HEK293T (cell line): ENCODE results near the gene FHIT.

Source experiments
- ARNT ChIP-seq: fragments of 450-650 bp; IDR thresholded peaks from 2 replicates; pipeline ENCODE4 v1.6.1; 2017; ENCODE audit warnings: mild to moderate bottlenecking
- BHLHE40 ChIP-seq: fragments of 450-650 bp; IDR thresholded peaks from 2 replicates; pipeline ENCODE4 v1.6.1; 2016; ENCODE audit warnings: mild to moderate bottlenecking, moderate library complexity, borderline replicate concordance
- CTBP1 ChIP-seq: fragments of 450-650 bp; IDR thresholded peaks from 2 replicates; pipeline ENCODE4 v1.6.1; 2016; ENCODE audit warnings: borderline replicate concordance
- ELF4 ChIP-seq: fragments of 450-650 bp; IDR thresholded peaks from 2 replicates; pipeline ENCODE4 v1.6.1; 2017; ENCODE audit warnings: antibody characterized with exemption
- FOXA1 ChIP-seq: fragments of 450-650 bp; IDR thresholded peaks from 2 replicates; pipeline ENCODE4 v1.6.1; 2016; ENCODE audit warnings: mild to moderate bottlenecking
- FOXM1 ChIP-seq: fragments of 450-650 bp; IDR thresholded peaks from 2 replicates; pipeline ENCODE4 v1.6.1; 2017; ENCODE audit warnings: mild to moderate bottlenecking, borderline replicate concordance
- L3MBTL2 ChIP-seq: fragments of 450-650 bp; conservative IDR thresholded peaks from 2 replicates; pipeline ENCODE4 v1.6.1; 2016; ENCODE audit warnings: mild to moderate bottlenecking
- NFRKB ChIP-seq: fragments of 450-650 bp; IDR thresholded peaks from 2 replicates; pipeline ENCODE4 v1.6.1; 2016; ENCODE audit warnings: mild to moderate bottlenecking, moderate library complexity
- SP1 ChIP-seq: fragments of 450-650 bp; IDR thresholded peaks from 2 replicates; pipeline ENCODE4 v1.6.1; 2017
- SUZ12 ChIP-seq: fragments of 450-650 bp; IDR thresholded peaks from 2 replicates; pipeline ENCODE4 v1.6.1; 2016; ENCODE audit warnings: mild to moderate bottlenecking
- TARDBP ChIP-seq: fragments of 450-650 bp; IDR thresholded peaks from 2 replicates; pipeline ENCODE4 v1.6.1; 2016
- TF ChIP-seq, protein P1 (sequence below): fragments of 450-650 bp; IDR thresholded peaks from 2 replicates; pipeline ENCODE4 v1.6.1; 2016

DNA sequence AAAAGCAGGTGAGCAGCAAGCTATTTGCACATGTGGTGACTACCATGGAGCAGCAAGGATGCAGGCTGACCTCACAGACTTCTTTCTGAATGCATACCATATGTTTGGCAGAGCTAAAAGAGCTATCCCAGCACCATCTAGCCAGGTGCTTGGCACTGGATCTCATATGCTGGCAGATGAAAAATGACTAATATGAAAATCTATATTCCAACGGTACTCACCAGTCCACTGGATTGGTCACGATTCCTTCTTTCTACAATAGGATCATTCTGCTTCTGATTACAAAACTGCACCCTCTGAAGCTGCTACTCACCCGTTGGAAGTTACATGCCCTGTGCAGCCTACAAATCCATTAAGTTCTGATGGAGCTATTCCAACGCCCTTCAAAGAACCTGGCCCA lies 1487.1 kb downstream of the FHIT start:
- no peak for TF ChIP-seq ARNT
- TF ChIP-seq FOXM1, result no peak
- TF ChIP-seq SUZ12, result no peak
- no peak for TF ChIP-seq NFRKB
- TF ChIP-seq CTBP1, result no peak
- no peak for TF ChIP-seq L3MBTL2
- TF ChIP-seq BHLHE40, result no peak
- no peak for TF ChIP-seq TARDBP
- TF ChIP-seq ELF4, result no peak
- no peak for TF ChIP-seq SP1
- TF ChIP-seq FOXA1, result no peak
- TF ChIP-seq, protein P1, sequence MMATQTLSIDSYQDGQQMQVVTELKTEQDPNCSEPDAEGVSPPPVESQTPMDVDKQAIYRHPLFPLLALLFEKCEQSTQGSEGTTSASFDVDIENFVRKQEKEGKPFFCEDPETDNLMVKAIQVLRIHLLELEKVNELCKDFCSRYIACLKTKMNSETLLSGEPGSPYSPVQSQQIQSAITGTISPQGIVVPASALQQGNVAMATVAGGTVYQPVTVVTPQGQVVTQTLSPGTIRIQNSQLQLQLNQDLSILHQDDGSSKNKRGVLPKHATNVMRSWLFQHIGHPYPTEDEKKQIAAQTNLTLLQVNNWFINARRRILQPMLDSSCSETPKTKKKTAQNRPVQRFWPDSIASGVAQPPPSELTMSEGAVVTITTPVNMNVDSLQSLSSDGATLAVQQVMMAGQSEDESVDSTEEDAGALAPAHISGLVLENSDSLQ, result no peak
